ENCODE results near the gene SH3RF3. TPM values are rescaled to one million over a fixed set of nuclear protein-coding genes. Genes with fewer than 3 reads are reported as not detected.

The SH3RF3 gene
- polyA plus RNA-seq, 1 donor (not counting 4 experiments of a cell fraction or from before 2014, with no cell fraction given) = 0.08 TPM

GRCh38 chr2:109182426-109182825, 53.4 kb downstream of the SH3RF3 start:
- H2AFZ ChIP-seq (ENCODE audit: control insufficient read depth, low read length) = no peak overlapping the region
- no peaks in the 10 kb centered on the region for H3K36me3 ChIP-seq (ENCODE audit: control insufficient read depth in 2 of 2, extremely low read depth in 1 of 2, insufficient read depth in 2 of 2, low read length in 2 of 2)
- H3K4me3 ChIP-seq (ENCODE audit: control insufficient read depth in 2 of 3, extremely low read depth in 1 of 3, insufficient read depth in 2 of 3, low read depth in 1 of 3, low read length in 3 of 3) = no peak overlapping the region
- no peak for DNase-seq (ENCODE audit: low read depth, low spot score)
- H3K4me2 ChIP-seq (ENCODE audit: control insufficient read depth, extremely low read depth, insufficient read depth, low read depth, low read length) = no peak overlapping the region
- H3K9me3 ChIP-seq (ENCODE audit: control insufficient read depth, low read depth, low read length) = no peaks in the 10 kb centered on the region
- FAIRE-seq = no peak
- no peak overlapping the region for H3K9ac ChIP-seq (ENCODE audit: control insufficient read depth, extremely low read depth, insufficient read depth, low read length)
- H3K27ac ChIP-seq (ENCODE audit: control insufficient read depth, insufficient read depth, low read length) = no peak overlapping the region
- peaks cover 7% of the 10 kb centered on the region for H3K27me3 ChIP-seq (ENCODE audit: control insufficient read depth, extremely low read depth, insufficient read depth, low read length)
- TF ChIP-seq CTCF (optimal IDR thresholded peaks at IDR 0.05 in 1 of 3, IDR thresholded peaks at IDR 0.05 in 1 of 3, conservative IDR thresholded peaks at IDR 0.05 in 1 of 3; ENCODE audit: extremely low read depth in 1 of 3, insufficient read depth in 2 of 3, low read length in 3 of 3) (no peak), EZH2 (IDR thresholded peaks at IDR 0.05; ENCODE audit: low read length) (no peak)
- no peaks in the 10 kb centered on the region for H3K79me2 ChIP-seq (ENCODE audit: control insufficient read depth, insufficient read depth, low read length)
- dilution Hi-C loops (cut with MboI; ENCODE audit: extremely low pct_ligation_motif_present, low sequenced_read_pairs) = no loop called here
- no peaks in the 10 kb centered on the region for H3K4me1 ChIP-seq (ENCODE audit: control insufficient read depth, extremely low read depth, insufficient read depth, low read length)
- no peaks in the 10 kb centered on the region for H3K9me1 ChIP-seq (ENCODE audit: control insufficient read depth, extremely low read depth, insufficient read depth, low read length)
- H4K20me1 ChIP-seq (ENCODE audit: control insufficient read depth, extremely low read depth, insufficient read depth, low read length) = no peaks in the 10 kb centered on the region

- H3K4me2 ChIP-seq (ENCODE audit: control insufficient read depth, extremely low read depth, insufficient read depth, low read depth, low read length) = no peak overlapping the region
- H3K4me3 ChIP-seq (ENCODE audit: control insufficient read depth in 2 of 3, extremely low read depth in 1 of 3, insufficient read depth in 2 of 3, low read depth in 1 of 3, low read length in 3 of 3) = no peak overlapping the region
- no peak overlapping the region for H3K27ac ChIP-seq (ENCODE audit: control insufficient read depth, insufficient read depth, low read length)
- H3K4me1 ChIP-seq (ENCODE audit: control insufficient read depth, extremely low read depth, insufficient read depth, low read length) = no peaks in the 10 kb centered on the region
- TF ChIP-seq CTCF (optimal IDR thresholded peaks at IDR 0.05 in 1 of 3, IDR thresholded peaks at IDR 0.05 in 1 of 3, conservative IDR thresholded peaks at IDR 0.05 in 1 of 3; ENCODE audit: extremely low read depth in 1 of 3, insufficient read depth in 2 of 3, low read length in 3 of 3) (no peak), EZH2 (IDR thresholded peaks at IDR 0.05; ENCODE audit: low read length) (no peak)
- no peaks in the 10 kb centered on the region for H3K9me3 ChIP-seq (ENCODE audit: control insufficient read depth, low read depth, low read length)
- no peaks in the 10 kb centered on the region for H4K20me1 ChIP-seq (ENCODE audit: control insufficient read depth, extremely low read depth, insufficient read depth, low read length)
- no peaks in the 10 kb centered on the region for H3K79me2 ChIP-seq (ENCODE audit: control insufficient read depth, insufficient read depth, low read length)
- H3K36me3 ChIP-seq (ENCODE audit: control insufficient read depth in 2 of 2, extremely low read depth in 1 of 2, insufficient read depth in 2 of 2, low read length in 2 of 2) = no peaks in the 10 kb centered on the region
- no peak overlapping the region for H3K9ac ChIP-seq (ENCODE audit: control insufficient read depth, extremely low read depth, insufficient read depth, low read length)
- dilution Hi-C loops (cut with MboI; ENCODE audit: extremely low pct_ligation_motif_present, low sequenced_read_pairs) = no loop called here
- no peak overlapping the region for H2AFZ ChIP-seq (ENCODE audit: control insufficient read depth, low read length)
- DNase-seq (ENCODE audit: low read depth, low spot score) (no peak), FAIRE-seq (no peak)
- H3K27me3 ChIP-seq (ENCODE audit: control insufficient read depth, extremely low read depth, insufficient read depth, low read length) = peaks cover 19% of the 10 kb centered on the region
- H3K9me1 ChIP-seq (ENCODE audit: control insufficient read depth, extremely low read depth, insufficient read depth, low read length) = no peaks in the 10 kb centered on the region
Measured at GRCh38 chr2:109183871-109184270, 54.9 kb downstream of the SH3RF3 start.

All from keratinocyte (primary cell).